HuH-7 (cell line): ENCODE results near the gene KNDC1.

Experiments
- DNase-seq: peaks from one replicate; pipeline ENCODE4 v3.0.0; 2011; ENCODE audit warnings: low spot score

Gene KNDC1

GRCh38 chr10:133177380-133178157, 17.6 kb downstream of the KNDC1 start:
- no peak for DNase-seq

- DNase-seq = no peak
Observed at GRCh38 chr10:133178357-133179127, 18.5 kb downstream of the KNDC1 start.

- no peak for DNase-seq
Observed at GRCh38 chr10:133179128-133179520, 19.1 kb downstream of the KNDC1 start.

- DNase-seq = no peak
Observed at GRCh38 chr10:133179651-133180050, 19.6 kb downstream of the KNDC1 start.

DNA sequence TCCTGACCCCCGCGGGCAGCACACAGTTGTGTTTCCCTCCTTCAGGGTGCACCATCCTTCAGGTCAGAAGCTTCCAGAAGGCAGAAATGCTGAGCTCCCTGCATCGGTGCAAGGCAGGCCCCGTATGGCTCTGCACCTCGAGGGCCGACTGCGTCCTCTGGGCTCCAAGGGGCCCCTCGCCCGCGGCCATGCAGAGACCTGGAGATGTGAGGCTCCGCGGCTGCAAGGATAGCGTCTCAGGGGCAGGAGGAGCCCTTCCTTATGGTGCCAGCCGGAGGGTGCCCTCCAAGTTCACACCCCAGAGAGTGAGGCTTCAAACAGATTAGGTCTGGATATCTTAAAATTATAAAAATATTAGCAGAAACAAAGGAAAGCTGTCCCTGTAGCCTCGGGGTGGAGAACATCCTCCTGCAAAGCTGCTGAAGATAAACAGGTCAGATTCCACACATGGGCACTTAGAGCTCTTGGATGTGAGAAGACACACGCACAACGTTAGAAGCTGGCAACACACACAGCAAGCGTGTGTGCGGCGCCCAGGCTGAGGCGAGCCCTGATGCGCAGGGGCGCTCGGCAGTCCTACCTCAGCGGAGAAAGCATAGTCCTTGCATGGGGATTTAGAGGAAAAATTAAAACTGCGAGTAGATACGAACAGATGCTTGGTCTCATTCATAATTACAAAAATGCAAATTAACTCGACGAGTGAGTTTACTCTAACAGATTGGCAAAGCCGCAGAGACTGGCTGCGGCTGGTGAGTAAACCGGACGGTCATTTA, 20.4 kb downstream of the KNDC1 start:
- DNase-seq = no peak

GRCh38 chr10:133180965-133181639, 21.1 kb downstream of the KNDC1 start:
- no peak for DNase-seq

- no peak for DNase-seq
Observed at GRCh38 chr10:133182190-133182589, 22.2 kb downstream of the KNDC1 start.

GRCh38 chr10:133182791-133183645, 23.0 kb downstream of the KNDC1 start:
- DNase-seq = no peak

DNA sequence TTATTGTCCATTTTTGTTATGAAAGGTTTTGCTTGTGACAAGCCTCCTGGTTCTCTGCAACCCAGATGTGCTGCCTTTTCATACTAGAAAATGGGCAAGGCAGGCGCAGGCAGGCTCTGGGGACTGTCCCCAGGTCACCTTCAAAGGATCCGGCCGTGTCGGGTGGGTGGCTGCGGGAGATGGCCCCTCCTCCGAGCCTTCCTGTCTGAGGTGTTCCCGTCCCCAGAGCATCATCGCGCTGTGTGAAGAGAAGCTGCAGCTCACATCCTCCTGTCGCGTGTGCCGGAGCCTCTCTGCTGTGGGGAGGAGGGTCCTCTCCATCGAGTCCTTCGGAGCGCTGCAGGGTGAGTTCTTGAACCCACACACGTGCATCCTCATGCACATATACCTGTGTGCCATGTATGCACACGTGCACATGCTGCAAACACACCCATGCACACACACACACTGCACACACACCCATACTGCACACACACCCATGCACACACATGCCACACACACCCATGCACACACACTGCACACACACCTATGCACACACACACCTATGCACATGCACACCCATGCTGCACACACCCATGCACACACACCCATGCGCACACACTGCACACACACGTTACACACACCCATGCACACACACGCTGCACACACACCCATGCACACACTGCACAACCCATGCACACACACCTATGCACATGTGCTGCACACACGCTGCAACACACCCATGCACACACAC, 23.8 kb downstream of the KNDC1 start:
- no peak for DNase-seq

DNA sequence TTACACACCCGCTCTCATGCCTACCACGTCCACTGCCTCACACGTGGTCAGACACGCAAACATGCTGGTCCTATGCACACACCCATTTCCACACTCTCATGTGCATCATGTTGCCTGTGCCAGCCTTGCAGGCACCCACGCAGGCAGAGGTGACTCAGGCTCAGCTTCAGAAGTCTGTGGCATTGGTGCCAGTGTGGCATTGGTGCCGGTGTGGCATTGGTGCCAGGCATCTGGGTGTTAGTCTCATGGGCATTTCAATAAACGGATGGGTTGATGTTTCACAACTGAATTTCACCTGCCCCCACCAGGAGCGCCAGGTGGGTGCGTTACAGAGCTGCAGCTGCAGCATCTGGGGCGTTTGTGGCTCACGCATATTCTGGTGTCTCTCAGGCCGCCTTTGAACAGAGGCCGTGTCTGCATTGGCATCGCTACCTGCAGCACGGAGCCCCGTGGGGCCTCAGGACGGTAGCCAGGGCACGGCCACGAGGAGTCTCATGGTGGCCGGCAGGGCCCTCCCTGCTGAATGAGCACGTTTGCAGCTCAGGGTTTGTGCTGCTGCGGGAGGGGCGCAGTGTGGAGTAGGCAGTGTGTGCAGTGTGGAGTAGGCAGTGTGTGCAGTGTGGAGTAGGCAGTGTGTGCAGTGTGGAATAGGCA, 24.7 kb downstream of the KNDC1 start:
- no peak for DNase-seq

DNA sequence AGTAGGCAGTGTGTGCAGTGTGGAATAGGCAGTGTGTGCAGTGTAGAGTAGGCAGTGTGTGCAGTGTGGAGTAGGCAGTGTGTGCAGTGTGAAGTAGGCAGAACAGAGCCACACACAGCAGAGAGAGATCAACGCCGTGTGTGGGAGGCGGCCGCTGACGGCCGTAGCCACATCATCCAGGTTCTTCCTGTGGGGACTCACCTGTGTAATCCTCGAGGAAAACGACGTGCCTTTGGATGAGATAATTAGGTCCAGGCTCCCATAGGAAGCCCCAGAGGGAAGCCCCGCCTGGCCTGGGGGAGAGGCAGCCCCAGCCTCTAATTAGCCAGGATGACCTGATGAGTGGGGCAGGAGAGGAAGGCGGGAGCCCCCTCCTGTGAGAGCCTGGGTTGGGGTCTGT, 25.4 kb downstream of the KNDC1 start:
- DNase-seq = no peak

DNA sequence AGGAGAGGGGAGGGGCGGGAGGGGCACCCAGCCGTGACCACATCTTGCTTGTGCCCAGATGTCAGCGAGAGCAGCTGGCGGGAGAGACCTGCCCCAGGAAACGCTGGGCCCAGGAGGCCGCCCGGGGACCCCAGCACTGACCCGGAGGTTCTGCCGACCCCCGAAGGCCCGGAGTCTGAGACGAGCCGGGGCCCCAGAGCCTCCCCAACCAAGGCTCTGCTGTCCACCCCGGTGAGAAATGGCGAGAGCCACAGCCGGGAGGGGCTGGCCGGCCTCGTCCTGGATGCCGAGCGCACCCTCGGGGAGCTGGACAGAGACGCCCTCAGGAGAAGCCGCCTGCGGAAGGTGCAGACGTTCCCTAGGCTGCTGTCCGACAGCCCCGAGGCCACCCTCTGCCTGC, 25.9 kb downstream of the KNDC1 start:
- no peak for DNase-seq

DNA sequence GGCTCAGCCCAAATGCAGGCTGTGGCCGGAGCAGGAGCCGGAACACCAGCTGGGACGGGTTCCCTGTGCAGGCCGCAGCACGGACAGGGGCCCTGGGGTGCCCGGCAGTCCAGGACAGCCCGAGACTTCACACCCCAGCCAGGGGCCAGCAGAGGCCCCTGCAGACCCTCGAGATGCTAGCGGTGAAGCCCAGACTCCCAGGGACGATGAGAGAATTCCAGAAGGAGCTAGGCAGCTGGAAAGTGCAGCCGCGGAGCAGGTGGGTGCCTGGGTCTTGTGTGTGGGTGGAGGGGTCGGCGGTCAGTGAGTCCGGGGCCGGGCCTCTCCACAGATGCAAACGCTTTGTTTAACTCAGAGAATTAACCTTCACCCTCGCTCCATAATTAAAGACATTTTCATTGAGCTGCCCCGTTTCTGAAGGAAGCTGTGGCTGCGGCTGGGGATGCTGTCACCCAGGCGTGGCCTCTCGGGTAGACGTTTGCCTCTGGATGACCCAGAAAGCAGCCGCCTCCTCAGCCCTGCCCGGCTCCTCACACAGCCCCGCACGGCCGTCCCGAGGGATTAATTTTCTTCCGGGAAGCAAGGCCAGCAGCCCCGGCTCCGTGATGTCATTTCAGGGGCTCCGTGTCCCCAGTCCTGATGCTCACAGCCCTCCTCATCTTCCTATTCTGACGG, 26.5 kb downstream of the KNDC1 start:
- no peak for DNase-seq

DNA sequence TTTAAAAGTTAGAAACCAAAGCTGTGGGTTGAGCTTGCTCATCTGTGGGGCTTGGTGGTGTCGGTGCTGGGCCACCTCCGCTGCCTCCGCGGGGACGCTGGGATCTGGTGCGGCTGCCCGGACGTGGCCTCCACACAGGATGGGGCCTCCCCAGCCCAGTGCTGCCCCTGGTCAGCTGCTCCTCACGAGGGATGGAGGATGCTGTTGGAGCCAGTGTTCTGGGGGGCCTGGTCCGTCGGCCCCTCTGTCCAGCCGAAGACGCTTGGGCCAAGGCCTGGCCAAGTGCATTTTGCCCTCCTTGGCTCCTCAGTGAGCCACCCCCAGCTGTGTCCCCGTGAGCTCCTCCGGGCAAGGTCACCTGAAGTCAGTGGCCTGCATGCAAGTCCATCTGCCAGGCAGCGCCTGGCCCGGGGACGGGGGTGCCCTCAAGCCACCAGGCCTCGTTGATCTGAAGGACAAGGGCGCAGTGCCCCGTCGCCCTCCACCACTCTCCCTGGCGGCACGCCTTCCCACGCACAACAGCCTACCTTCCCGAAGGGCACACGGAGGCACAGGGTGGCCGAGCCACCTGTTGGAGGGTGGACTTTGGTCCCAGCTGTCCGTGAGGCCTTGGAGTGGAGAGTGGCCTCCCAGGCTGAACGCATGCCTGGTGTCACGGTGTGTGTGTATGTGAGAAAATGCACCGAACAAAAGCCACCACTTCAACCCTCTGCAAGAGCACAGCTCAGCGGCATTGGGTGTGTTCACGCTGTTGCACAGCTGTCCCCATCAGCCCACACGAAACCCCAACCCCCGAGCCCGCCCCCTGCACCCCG, 27.3 kb downstream of the KNDC1 start:
- no peak for DNase-seq

DNA sequence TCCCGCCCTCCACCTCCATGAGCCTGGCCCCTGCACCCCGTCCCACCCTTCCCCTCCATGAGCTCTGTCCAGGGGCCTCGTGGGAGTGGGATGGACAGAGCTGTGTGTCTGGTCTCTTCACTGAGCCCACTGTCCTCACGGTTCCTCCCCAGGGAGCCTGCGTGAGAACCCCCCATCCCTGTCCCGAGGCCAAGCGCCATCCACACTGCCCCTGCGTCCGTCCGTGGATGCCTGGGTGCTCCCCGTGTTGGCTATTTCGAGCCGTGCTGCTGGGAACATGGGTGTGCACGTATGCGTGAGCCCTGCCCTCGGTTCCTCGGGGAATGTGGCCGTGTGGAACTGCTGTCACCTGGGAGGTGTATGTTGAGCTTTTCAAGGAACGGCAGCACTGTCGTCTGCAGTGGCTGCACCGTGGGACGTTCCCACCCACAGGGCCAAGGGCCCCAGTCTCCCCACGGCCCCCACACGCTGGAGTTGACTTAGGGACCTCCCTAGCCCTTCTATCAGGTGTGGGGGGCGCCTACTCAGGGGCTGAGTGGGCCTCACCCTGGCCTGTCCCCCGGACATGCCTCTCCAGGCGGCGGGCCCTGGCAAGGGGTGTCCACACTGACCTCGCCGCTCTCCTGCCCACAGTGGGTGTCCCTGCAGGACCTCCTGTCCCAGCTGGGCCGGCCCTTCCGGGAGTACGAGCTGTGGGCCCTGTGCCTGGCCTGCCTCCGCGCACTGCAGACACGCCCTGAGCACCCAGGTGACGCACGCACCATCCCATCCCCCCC, 28.1 kb downstream of the KNDC1 start:
- DNase-seq = no peak

GRCh38 chr10:133189256-133189655, 29.2 kb downstream of the KNDC1 start:
- DNase-seq = no peak

DNA sequence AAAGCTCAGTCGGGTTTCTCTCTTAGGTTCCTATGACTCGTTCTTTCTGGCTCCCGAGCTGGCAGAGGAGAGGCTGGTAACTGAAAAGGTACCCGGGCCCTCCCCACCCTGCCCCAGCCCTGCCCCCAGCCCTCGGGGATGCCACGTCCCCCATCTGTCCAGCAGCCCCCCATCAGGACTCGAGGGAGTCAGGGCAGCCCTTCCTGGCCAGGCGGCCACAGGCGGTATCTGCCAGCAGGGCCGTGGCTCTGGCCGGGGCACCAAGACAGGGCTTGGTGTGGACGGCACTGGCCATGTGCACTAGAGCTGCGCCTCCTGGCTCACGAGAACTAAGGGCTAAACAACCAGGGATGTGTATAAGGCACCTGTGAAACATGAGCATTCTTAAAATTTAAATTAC, 29.7 kb downstream of the KNDC1 start:
- DNase-seq = no peak

DNA sequence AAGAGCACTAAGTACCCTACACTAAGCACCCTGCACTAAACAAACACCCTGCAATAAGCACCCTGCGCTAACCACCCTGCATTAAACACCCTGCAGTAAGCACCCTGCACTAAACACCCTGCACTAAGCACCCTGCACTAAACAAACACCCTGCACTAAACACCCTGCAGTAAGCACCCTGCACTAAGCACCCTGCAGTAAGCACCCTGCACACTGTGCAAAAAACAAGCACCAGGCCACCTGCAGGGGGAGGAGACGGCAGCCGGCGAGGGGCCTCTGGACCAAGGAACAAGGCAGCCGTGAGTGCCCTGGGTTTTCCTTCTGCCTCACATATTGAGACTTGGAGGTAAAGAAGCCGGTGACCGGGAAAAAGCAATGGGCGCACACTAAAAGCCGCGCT, 30.2 kb downstream of the KNDC1 start:
- no peak for DNase-seq
